Stimulated activated CD8-positive, alpha-beta memory T cell treated with anti-CD3 and anti-CD28 coated beads, Interleukin-2, amount 100 ng/mL, for 48 hours (primary cell): ENCODE data around the gene SLC18B1.

Experiments
- DNase-seq, 2 donors: peaks; one replicate each; pipeline ENCODE4 v3.0.0-alpha.2; 2020; ENCODE audit warnings: low read depth in 2 of 2

Gene SLC18B1

DNA sequence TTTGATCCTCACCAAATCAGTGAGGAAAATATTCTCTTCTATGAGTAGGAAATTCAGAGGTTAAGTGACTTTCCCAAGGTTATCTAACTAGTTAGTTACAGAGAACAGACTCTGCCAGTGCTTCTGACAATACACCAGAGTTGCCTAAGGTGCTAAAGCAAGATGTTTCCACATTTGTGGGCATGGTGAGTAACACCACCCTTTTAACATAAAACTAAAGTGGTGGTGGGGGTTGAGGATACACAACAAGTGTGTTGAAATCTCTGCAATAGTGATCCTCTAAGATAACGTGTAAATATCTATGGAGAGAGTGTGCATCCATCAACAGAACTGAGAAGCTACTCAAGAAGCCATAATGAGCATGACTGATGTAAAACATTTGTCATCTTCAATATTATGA, 52.4 kb downstream of the SLC18B1 start:
- no peak for DNase-seq

DNA sequence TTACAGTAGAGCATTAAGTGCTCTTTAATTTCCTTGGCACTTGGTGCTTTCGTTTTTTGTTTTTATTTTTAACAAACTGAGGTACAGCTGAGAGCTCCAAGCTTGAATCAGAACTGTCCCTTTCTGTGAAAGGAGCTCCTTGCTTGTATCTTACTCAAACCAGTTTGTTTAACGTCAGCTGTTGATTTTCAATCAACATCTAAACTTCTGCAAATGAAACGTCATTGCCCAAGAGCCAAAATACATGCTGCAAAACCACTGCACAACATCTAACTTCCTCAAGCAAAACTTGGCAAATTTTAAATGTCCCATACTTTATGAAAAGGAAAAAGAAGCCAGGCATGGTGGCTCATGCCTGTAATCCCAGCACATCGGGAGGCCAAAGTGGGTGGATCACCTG, 55.9 kb downstream of the SLC18B1 start:
- no peak for DNase-seq

DNA sequence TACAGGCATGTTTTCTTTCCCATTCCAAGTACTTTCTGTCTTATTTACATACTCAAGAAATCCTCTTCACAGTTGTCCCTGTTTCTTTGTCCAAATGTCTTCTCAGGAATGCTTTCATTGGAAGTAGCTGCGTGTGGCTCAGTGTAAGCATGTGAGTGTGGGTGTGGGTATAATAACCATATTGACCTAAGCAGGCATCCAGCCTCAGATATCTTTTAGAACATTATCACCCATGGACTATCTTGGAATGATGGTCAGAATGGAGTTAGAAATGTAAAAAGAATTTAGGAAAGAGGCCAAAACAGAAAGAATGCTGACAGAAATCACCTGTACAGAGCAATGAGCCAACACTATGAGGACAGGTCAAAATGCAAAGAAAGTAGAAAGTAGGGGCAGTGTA, 57.2 kb downstream of the SLC18B1 start:
- no peak for DNase-seq

DNA sequence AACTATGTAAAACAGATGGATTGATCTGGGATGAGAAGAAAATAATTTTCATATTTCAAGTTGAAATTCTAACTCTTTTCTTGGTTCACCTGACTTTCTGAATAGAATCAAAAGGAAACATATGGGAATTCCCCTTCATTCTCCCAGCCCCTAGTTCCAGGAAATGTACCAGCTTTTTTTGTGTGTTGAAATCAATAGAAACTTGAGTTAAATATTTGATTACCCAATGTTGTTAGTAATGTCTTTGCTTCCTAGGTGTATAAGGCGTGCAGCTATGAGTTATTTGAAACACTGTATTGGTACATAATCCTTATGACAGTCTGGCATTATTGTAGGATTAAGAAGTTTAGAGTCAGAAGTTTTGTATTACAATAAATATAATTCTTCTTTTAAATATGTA, 62.2 kb downstream of the SLC18B1 start:
- DNase-seq, result no peak

DNA sequence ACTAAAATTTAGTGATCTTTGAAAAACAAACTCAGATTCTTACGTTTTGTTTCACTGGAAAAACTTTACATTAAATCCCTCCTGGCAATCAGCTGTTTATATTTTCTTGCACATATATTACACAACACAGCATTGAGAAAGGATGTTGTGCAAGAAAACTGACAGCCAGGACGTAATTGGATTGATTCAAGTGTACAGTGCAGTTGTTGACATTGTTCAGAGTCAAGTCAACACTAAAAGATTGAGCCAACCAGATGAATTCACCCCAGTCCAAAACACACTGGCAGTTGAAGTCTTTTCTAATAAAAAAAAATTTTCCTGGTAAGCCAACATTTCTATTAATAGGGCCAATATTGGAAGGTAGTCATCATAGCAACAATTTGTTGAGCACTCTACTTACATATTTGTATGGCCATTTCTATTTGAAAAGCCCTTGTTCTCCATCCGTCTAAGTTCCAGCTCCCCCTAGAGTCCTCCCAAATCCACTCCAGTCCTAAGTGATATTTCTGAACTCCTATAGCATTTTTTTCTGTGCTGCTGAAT, 63.7 kb downstream of the SLC18B1 start:
- no peak for DNase-seq

DNA sequence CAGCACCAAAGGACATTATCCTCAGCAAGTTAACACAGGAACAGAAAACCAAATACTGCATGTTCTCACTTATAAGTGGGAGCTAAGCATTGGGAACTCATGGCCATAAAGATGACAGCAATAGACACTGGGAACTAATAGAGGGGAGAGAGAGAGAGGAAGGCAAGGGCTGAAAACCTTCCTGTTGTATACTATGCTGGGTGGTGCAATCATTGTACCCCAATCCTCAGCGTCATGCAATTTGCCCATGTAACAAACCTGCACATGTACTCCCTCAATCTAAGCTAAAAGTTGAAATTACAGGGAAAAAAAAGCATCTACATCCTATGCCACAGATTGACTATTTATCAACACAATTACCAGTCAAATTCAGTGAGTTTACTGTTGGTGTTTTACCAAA, 64.6 kb downstream of the SLC18B1 start:
- DNase-seq, result no peak

DNA sequence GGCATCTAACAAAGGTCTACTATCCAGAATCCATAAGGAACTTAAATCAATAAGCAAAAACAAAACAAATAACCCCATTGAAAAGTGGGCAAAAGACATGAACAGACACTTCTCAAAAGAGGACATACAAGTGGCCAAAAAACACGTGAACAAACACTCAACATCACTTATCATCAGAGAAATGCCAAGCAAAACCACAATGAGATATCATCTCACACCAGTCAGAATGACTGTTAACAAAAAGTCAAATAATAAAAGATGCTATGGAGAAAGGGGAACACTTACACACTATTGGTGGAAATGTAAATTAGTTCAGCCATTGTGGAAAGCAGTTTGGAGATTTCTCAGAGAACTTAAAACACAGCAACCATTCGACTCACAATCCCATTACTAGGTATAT, 65.2 kb downstream of the SLC18B1 start:
- DNase-seq, result no peak

DNA sequence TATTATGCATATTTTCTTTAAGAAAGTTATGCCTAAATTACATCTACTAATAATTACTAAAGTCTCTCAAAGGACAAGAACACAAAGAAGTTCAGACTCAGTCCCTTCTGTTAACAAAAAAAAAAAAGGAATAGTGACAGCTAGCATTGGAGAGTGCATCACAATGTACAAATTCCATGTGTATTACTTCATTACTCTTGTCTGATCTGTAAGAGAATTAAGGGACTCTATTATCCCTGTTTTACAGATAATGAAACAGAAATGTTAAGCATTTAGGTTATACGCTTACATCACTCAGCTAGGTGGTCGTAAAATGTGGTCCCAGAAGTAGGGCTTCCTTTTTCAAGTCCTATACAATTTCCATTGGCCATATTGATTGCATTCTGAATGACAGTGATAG, 67.4 kb downstream of the SLC18B1 start:
- DNase-seq, result no peak

DNA sequence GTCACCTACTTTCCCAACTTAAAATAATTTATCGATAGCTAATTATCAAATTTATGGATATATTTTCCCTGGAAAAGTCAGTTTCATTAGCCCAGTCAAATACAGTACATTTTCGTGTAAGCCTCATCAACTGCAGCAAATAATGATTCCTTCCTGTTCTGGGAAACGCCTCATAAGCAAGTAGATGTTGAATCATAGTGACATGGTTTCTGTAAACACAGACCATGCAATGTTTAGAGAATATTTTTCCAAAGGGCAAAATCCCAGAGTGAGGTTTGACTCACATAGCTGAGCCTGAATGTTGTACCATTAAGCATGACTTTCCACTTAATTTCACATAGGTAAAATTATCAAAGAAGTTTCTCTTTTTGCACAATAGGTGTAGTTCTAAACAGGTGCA, 67.9 kb downstream of the SLC18B1 start:
- no peak for DNase-seq

DNA sequence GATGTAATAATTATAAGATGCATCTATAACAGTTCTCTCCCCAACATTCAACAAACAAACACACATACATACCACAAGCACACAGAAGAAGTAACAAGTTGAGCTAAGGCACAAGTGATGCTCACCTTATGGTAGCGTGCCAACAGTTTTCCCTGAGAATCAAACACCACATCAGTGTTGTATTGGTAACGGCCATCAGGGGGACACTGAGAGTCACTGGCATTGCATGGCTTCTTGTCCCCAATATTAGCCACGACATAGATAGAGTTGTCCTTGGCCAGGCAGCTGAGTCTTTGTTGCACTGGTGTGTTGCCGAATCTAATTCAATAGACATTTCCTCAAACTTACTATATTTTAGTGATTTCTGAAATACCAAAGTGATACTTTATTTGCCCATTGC, 69.8 kb downstream of the SLC18B1 start:
- no peak for DNase-seq

DNA sequence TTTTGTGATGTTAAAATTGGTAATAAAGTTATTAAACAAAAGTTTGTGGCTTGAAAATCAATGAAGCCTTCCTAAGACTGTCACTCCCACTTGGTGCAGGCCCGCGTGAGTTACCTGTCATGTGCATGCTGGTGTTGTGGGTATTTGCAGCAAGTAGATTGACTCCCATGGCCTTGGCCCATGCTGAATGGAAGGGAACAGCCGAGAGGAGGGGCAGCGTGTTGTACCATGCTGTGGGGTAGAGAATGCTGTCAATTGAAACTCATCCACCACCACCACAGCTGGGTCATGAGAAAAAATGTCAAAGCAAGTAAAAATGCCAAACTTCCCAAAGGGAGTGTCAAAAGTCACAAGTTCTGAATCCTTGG, 71.8 kb downstream of the SLC18B1 start:
- no peak for DNase-seq

DNA sequence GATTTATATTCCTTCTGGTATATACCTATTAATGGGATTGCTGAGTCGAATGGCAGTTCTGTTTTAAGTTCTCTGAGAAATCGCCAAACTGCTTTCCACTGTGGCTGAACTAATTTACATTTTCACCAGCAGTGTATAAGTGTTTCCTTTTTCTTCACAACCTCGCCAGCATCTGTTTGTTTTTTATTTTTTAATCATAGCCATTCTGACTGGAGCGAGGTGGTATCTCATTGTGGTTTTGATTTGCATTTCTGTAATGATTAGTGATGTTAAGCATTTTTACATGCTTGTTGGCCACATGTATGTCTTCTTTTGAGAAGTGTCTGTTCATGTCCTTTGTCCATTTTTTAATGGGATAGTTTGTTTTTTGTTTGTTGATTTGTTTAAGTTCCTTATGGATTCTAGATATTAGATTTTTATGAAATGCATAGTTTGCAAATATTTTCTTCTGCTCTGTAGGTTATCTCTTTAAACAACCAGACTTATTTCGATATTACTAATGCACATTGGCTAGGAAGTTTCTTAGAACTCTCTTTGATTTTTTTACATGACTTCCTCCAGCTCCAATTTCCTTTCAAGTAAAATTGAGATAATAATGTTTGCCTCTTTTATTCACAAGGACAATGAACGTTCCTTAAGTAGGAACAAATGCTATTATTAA, 72.4 kb downstream of the SLC18B1 start:
- no peak for DNase-seq

DNA sequence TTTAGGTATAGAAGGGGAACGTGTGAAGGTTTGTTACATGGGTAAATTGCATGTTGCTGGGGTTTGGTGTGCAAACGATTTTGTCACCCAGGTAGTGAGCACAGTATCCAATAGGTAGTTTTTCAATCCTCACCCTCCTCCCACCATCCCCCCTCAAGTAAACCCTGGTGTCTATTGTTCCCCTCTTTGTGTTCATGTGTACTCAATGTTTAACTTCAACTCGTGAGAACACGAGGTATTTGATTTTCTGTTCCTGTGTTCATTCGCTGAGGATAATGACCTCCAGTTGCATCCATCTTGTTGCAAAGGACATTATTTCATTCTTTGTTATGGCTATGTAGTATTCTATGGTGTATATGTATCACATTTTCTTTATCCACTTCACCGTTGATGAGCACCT, 73.0 kb downstream of the SLC18B1 start:
- DNase-seq, result no peak

DNA sequence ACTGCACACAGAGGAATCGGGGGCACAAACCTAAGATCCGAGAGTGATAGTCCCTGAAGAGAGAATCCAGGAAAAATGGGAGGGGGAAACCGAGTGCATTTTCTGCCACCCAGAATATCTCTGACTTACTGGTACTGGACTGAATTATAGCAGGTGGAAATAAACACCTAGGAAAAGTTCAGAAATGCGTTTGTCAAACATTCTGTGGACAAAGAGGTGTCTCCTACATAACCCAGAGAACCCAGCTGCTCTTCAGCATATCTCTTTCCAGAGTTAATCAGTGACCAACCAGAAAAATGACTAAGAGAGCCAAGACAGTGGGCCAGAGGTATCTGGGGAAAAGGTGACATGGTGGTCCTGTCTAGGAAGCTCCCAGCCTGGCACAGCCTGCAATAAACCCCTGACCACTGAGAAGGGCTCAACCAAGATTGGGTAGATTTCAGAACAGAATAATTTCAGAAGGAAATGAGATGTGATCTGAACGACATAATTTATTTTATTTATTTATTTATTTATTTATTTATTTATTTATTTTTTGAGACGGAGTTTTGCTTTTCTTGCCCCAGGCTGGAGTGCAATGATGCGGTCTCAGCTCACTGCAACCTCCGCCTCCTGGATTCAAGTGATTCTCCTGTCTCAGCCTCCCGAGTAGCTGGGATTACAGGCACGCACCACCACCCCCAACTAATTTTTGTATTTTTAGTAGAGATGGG, 78.5 kb downstream of the SLC18B1 start:
- DNase-seq, result no peak
